ENCODE results near the gene KPNA2.

DNA sequence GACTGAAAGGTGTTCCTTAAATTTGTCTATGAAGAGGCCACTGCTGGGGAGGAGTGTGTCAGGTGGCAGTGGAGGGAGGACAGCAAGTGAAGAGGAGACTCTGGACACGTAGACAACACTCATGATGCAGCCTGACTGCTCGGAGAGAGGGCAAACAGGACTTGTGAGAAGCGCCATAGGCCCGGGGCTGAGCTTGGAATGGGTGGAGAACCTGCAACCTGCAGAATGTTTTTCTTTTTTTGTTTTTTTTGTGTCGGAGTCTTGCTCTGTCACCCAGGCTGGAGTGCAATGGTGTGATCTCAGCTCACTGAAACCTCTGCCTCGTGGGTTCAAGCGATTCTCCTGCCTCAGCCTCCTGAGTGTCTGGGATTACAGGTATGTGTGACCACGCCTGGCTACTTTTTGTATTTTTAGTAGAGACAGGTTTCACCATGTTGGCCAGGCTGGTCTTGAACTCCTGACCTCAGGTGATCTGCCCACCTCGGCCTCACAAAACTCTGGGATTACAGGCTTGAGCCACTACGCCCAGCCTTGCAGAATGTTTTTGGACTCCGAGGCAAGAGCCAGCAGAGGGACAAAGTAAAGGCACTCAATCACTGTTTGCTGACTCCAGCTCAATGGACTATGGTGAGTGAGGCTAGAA is 20.3 kb upstream of the KPNA2 start:
- TF ChIP-seq, protein P1, sequence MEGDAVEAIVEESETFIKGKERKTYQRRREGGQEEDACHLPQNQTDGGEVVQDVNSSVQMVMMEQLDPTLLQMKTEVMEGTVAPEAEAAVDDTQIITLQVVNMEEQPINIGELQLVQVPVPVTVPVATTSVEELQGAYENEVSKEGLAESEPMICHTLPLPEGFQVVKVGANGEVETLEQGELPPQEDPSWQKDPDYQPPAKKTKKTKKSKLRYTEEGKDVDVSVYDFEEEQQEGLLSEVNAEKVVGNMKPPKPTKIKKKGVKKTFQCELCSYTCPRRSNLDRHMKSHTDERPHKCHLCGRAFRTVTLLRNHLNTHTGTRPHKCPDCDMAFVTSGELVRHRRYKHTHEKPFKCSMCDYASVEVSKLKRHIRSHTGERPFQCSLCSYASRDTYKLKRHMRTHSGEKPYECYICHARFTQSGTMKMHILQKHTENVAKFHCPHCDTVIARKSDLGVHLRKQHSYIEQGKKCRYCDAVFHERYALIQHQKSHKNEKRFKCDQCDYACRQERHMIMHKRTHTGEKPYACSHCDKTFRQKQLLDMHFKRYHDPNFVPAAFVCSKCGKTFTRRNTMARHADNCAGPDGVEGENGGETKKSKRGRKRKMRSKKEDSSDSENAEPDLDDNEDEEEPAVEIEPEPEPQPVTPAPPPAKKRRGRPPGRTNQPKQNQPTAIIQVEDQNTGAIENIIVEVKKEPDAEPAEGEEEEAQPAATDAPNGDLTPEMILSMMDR (optimal IDR thresholded peaks at IDR 0.05 in 1 of 3, IDR thresholded peaks at IDR 0.05 in 1 of 3, conservative IDR thresholded peaks at IDR 0.05 in 1 of 3; ENCODE audit: extremely low read depth in 1 of 3, insufficient read depth in 2 of 3, low read length in 3 of 3), result no peak
- TF ChIP-seq EZH2 (IDR thresholded peaks at IDR 0.05; ENCODE audit: low read length), result no peak

Measured in keratinocyte (primary cell).